Activated naive CD4-positive, alpha-beta T cell treated with anti-CD3 and anti-CD28 coated beads for 36 hours (primary cell): ENCODE measurements around the gene CDON. TPM values are rescaled to one million over a fixed set of nuclear protein-coding genes. Genes with fewer than 3 reads are reported as not detected.
"Not testable (repeated sequence)": the region's sequence is repeated elsewhere in the genome, so short reads cannot be mapped to it uniquely, and the experiment has no call there.

ENCODE experiments used
- CTCF ChIA-PET: fragments of 350-600 bp; sonication (Branson Sonifier 250); formaldehyde crosslinking; loops from one replicate; lab custom pipeline; 2021; ENCODE audit warnings: antibody characterized with exemption; lab: Charles Lee
- DNase-seq: peaks from one replicate; pipeline ENCODE4 v3.0.0-alpha.2; 2020
- H3K27ac Mint-ChIP-seq: one replicate; pipeline ENCODE4 v1.8.0; 2021; ENCODE audit warnings: mild to moderate bottlenecking, mixed read lengths
- H3K27me3 Mint-ChIP-seq: one replicate; pipeline ENCODE4 v1.8.0; 2021; ENCODE audit warnings: low read depth, mixed read lengths
- H3K36me3 Mint-ChIP-seq: one replicate; pipeline ENCODE4 v1.8.0; 2021; ENCODE audit warnings: low read depth, mixed read lengths
- H3K4me1 Mint-ChIP-seq: one replicate; pipeline ENCODE4 v1.8.0; 2021; ENCODE audit warnings: low read depth, mixed read lengths
- H3K4me3 Mint-ChIP-seq: one replicate; pipeline ENCODE4 v1.8.0; 2021; ENCODE audit warnings: mild to moderate bottlenecking, moderate library complexity, mixed read lengths
- H3K9me3 Mint-ChIP-seq: one replicate; pipeline ENCODE4 v1.8.0; 2021; ENCODE audit warnings: mixed read lengths
- intact Hi-C: fragments of 100-400 bp; cut with micrococcal nuclease; formaldehyde crosslinking; loops from one replicate; pipeline ENCODE4 v1.15.1; 2023
- total RNA-seq, 2 experiments: library from RNA; stranded (reverse); gene quantifications; one replicate each; pipeline ENCODE4 v1.2.3, GENCODE V29; 2021

Gene CDON
- total RNA-seq, 2 experiments from 2014 or later: 2.6 to 3.5 TPM

GRCh38 chr11:125918140-125918840 lies 144.4 kb downstream of the CDON start:
- no peaks in the 10 kb centered on the region for H3K4me1 Mint-ChIP-seq
- intact Hi-C loops: no loop called here
- no peak for DNase-seq
- H3K9me3 Mint-ChIP-seq: no peaks in the 10 kb centered on the region
- H3K27ac Mint-ChIP-seq: no peak overlapping the region
- CTCF ChIA-PET: interaction anchor here (0.6 to 1.0 kb wide), 2 partner anchors 8 to 450 kb away, joined by 3 to 5 read pairs; no protein-coding TSS in a partner anchor
- peaks cover 12% of the 10 kb centered on the region for H3K27me3 Mint-ChIP-seq
- no peaks in the 10 kb centered on the region for H3K36me3 Mint-ChIP-seq
- H3K4me3 Mint-ChIP-seq: no peak overlapping the region

GRCh38 chr11:125916683-125917347 lies 145.9 kb downstream of the CDON start:
- no peaks in the 10 kb centered on the region for H3K9me3 Mint-ChIP-seq
- DNase-seq: no peak
- H3K36me3 Mint-ChIP-seq: no peaks in the 10 kb centered on the region
- peaks cover 18% of the 10 kb centered on the region for H3K27me3 Mint-ChIP-seq
- H3K4me3 Mint-ChIP-seq: no peak overlapping the region
- intact Hi-C loops: no loop called here
- CTCF ChIA-PET: interaction anchor here (0.6 to 1.0 kb wide), 6 partner anchors 10 to 1519 kb away, joined by 3 to 5 read pairs (median 3); no protein-coding TSS in a partner anchor
- no peak overlapping the region for H3K27ac Mint-ChIP-seq
- H3K4me1 Mint-ChIP-seq: no peaks in the 10 kb centered on the region

- H3K27ac Mint-ChIP-seq, H3K4me3 Mint-ChIP-seq, DNase-seq, H3K4me1 Mint-ChIP-seq, H3K36me3 Mint-ChIP-seq, H3K9me3 Mint-ChIP-seq, intact Hi-C loops: not testable (repeated sequence)
- CTCF ChIA-PET: interaction anchor here (0.9 kb wide), 1 partner anchor 13 kb away, joined by 3 read pairs; no protein-coding TSS in a partner anchor
- H3K27me3 Mint-ChIP-seq: peaks cover 30% of the 10 kb centered on the region
Measured at GRCh38 chr11:125914601-125915000, 148.1 kb downstream of the CDON start.

GRCh38 chr11:125910226-125910849 lies 152.3 kb downstream of the CDON start:
- Mint-ChIP-seq H3K27me3 (peaks cover 30% of the 10 kb centered on the region), H3K27ac (no peak overlapping the region), H3K36me3 (no peaks in the 10 kb centered on the region), H3K4me3 (no peak overlapping the region), H3K4me1 (no peaks in the 10 kb centered on the region), H3K9me3 (no peaks in the 10 kb centered on the region)
- CTCF ChIA-PET: interaction anchor here (0.6 kb wide), 2 partner anchors 17 to 20 kb away, joined by 4 to 5 read pairs; no protein-coding TSS in a partner anchor
- intact Hi-C loops: no loop called here
- no peak for DNase-seq

Other genes starting within 250 kb of the CDON start
- gene PATE4, start 229.6 kb downstream of the CDON start, total RNA-seq: not detected
- 10 to 100 TPM; 10.2 to 11.7 TPM for gene HYLS1, start 175.2 kb downstream of the CDON start, total RNA-seq
- 10 to 100 TPM; 14.9 to 18.5 TPM for gene PUS3, start 159.7 kb downstream of the CDON start, total RNA-seq
- gene DDX25, start 158.4 kb downstream of the CDON start, total RNA-seq: not detected
- not detected for gene VSIG10L2, start 116.8 kb downstream of the CDON start, total RNA-seq
- gene RPUSD4, start 148.8 kb upstream of the CDON start, total RNA-seq: 10 to 100 TPM; 33.0 to 34.7 TPM
- gene FAM118B, start 148.9 kb upstream of the CDON start, total RNA-seq: 1 to 10 TPM; 5.6 to 6.3 TPM
- 100 to 1,000 TPM; 137 to 142 TPM for gene SRPRA, start 206.0 kb upstream of the CDON start, total RNA-seq
- gene FOXRED1, start 206.3 kb upstream of the CDON start, total RNA-seq: 10 to 100 TPM; 41.2 to 48.6 TPM
- 1 to 10 TPM; 2.7 to 3.5 TPM for gene TIRAP, start 220.2 kb upstream of the CDON start, total RNA-seq
- gene DCPS, start 241.2 kb upstream of the CDON start, total RNA-seq: 10 to 100 TPM; 34.9 to 39.5 TPM